DOHH2 (cell line): ENCODE measurements around the gene PCDH9.

Experiments used
- H3F3A ChIP-seq: fragments of 200-600 bp; sonication (generic), shearing (Covaris generic); 2 replicates; pipeline ENCODE4 v1.6.0; 2016; ENCODE audit warnings: antibody characterized with exemption, mild to moderate bottlenecking; ENCODE audit not compliant: control insufficient read depth, insufficient read depth
- H3K27ac ChIP-seq: fragments of 200-600 bp; sonication (generic); 2 replicates; pipeline ENCODE4 v1.5.1; 2014; ENCODE audit warnings: low read depth, mild to moderate bottlenecking, low read length, moderate library complexity
- H3K27me3 ChIP-seq: fragments of 200-600 bp; sonication (generic); 2 replicates; pipeline ENCODE4 v1.6.1; 2014; ENCODE audit warnings: mild to moderate bottlenecking, low read length, mixed read lengths; ENCODE audit not compliant: control insufficient read depth
- H3K36me3 ChIP-seq: fragments of 200-600 bp; sonication (generic); 2 replicates; pipeline ENCODE4 v1.6.1; 2014; ENCODE audit warnings: mild to moderate bottlenecking, low read length, moderate library complexity, mixed read lengths; ENCODE audit not compliant: control insufficient read depth
- H3K4me1 ChIP-seq: fragments of 200-600 bp; sonication (generic); 2 replicates; pipeline ENCODE4 v1.6.1; 2014; ENCODE audit warnings: mild to moderate bottlenecking, low read length, mixed read lengths; ENCODE audit not compliant: control insufficient read depth
- H3K4me2 ChIP-seq: fragments of 200-600 bp; sonication (generic); 2 replicates; pipeline ENCODE4 v1.6.0; 2014; ENCODE audit warnings: mild to moderate bottlenecking, low read length, moderate library complexity
- H3K4me3 ChIP-seq: fragments of 200-600 bp; sonication (generic); 2 replicates; pipeline ENCODE4 v1.5.1; 2014; ENCODE audit warnings: mild to moderate bottlenecking, low read length, mixed read lengths
- H3K79me2 ChIP-seq: fragments of 200-600 bp; sonication (generic); 2 replicates; pipeline ENCODE4 v1.6.1; 2014; ENCODE audit warnings: mild to moderate bottlenecking, low read length, mixed read lengths; ENCODE audit not compliant: control insufficient read depth
- H3K9me2 ChIP-seq: fragments of 200-600 bp; sonication (generic); replicated peaks from 2 replicates; pipeline ENCODE4 v1.6.1; 2014; ENCODE audit warnings: mild to moderate bottlenecking, low read length, mixed read lengths; ENCODE audit not compliant: control insufficient read depth
- H3K9me3 ChIP-seq: fragments of 200-600 bp; sonication (generic); 2 replicates; pipeline ENCODE4 v1.6.1; 2014; ENCODE audit warnings: antibody characterized with exemption, low read length, mixed read lengths; ENCODE audit not compliant: control insufficient read depth, insufficient read depth
- H4K20me1 ChIP-seq: fragments of 200-600 bp; sonication (generic); 2 replicates; pipeline ENCODE4 v1.6.0; 2014; ENCODE audit warnings: low read depth, mild to moderate bottlenecking, antibody characterized with exemption, low read length, moderate library complexity; ENCODE audit not compliant: control insufficient read depth, insufficient read depth
- CTCF ChIP-seq: fragments of 200-600 bp; sonication (generic); IDR thresholded peaks from one replicate; pipeline ENCODE4 v1.5.1; 2014; ENCODE audit warnings: antibody characterized with exemption, mild to moderate bottlenecking, low read depth, low read length; ENCODE audit not compliant: poor library complexity, severe bottlenecking
- EZH2phosphoT487 ChIP-seq: fragments of 200-600 bp; sonication (generic); IDR thresholded peaks from 2 replicates; pipeline ENCODE4 v1.6.1; 2017; ENCODE audit warnings: borderline replicate concordance, mild to moderate bottlenecking, antibody characterized with exemption, low read length, moderate library complexity, mixed read lengths

PCDH9 gene

GRCh38 chr13:66491251-66491650 is 738.9 kb downstream of the PCDH9 start:
- Histone ChIP-seq H3K27ac (no peak overlapping the region), H3K9me3 (no peaks in the 10 kb centered on the region), H4K20me1 (no peaks in the 10 kb centered on the region), H3K27me3 (no peaks in the 10 kb centered on the region), H3F3A (no peaks in the 10 kb centered on the region), H3K4me2 (no peak overlapping the region), H3K9me2 (no peaks in the 10 kb centered on the region), H3K4me3 (no peak overlapping the region), H3K36me3 (no peaks in the 10 kb centered on the region), H3K4me1 (peaks cover 17% of the 10 kb centered on the region), H3K79me2 (no peaks in the 10 kb centered on the region)
- TF ChIP-seq CTCF (no peak), EZH2phosphoT487 (no peak)

GRCh38 chr13:66489586-66489985 is 740.5 kb downstream of the PCDH9 start:
- Histone ChIP-seq H3K9me3 (no peaks in the 10 kb centered on the region), H3K4me2 (no peak overlapping the region), H3K79me2 (no peaks in the 10 kb centered on the region), H3K36me3 (no peaks in the 10 kb centered on the region), H3F3A (no peaks in the 10 kb centered on the region), H4K20me1 (no peaks in the 10 kb centered on the region), H3K9me2 (no peaks in the 10 kb centered on the region), H3K27me3 (no peaks in the 10 kb centered on the region), H3K27ac (no peak overlapping the region), H3K4me3 (no peak overlapping the region), H3K4me1 (peaks cover 17% of the 10 kb centered on the region)
- TF ChIP-seq CTCF (no peak), EZH2phosphoT487 (no peak)

- Histone ChIP-seq H3K27me3 (no peaks in the 10 kb centered on the region), H4K20me1 (no peaks in the 10 kb centered on the region), H3K4me2 (no peak overlapping the region), H3K4me1 (peaks cover 17% of the 10 kb centered on the region), H3F3A (no peaks in the 10 kb centered on the region), H3K36me3 (no peaks in the 10 kb centered on the region), H3K79me2 (no peaks in the 10 kb centered on the region), H3K9me3 (no peaks in the 10 kb centered on the region), H3K4me3 (no peak overlapping the region), H3K9me2 (no peaks in the 10 kb centered on the region), H3K27ac (no peak overlapping the region)
- TF ChIP-seq EZH2phosphoT487 (no peak), CTCF (no peak)
Observed at GRCh38 chr13:66489172-66489571, 741.0 kb downstream of the PCDH9 start.

- no peaks in the 10 kb centered on the region for H4K20me1 ChIP-seq
- no peak overlapping the region for H3K4me2 ChIP-seq
- H3K4me3 ChIP-seq: no peak overlapping the region
- no peaks in the 10 kb centered on the region for H3K79me2 ChIP-seq
- no peaks in the 10 kb centered on the region for H3K36me3 ChIP-seq
- no peak overlapping the region for H3K27ac ChIP-seq
- TF ChIP-seq CTCF (no peak), EZH2phosphoT487 (no peak)
- H3F3A ChIP-seq: no peaks in the 10 kb centered on the region
- no peaks in the 10 kb centered on the region for H3K27me3 ChIP-seq
- no peaks in the 10 kb centered on the region; the same call in 1 of the 2 replicates for H3K9me3 ChIP-seq
- no peaks in the 10 kb centered on the region for H3K9me2 ChIP-seq
- H3K4me1 ChIP-seq: no peaks in the 10 kb centered on the region
Observed at GRCh38 chr13:66483712-66484111, 746.4 kb downstream of the PCDH9 start.
